ENCODE results near the gene ARHGAP20. TPM values are rescaled to one million over a fixed set of nuclear protein-coding genes. Genes with fewer than 3 reads are reported as not detected.

Gene ARHGAP20
- total RNA-seq, 1 experiment from 2014 or later = not detected

- no peak overlapping the region for H3K4me2 ChIP-seq
- CTCF ChIA-PET = no interaction called here
- no TSS peak for BruUV-seq (replicated peaks)
Observed at GRCh38 chr11:110679323-110679975, 32.8 kb downstream of the ARHGAP20 start.

GRCh38 chr11:110675548-110675947 lies 36.7 kb downstream of the ARHGAP20 start:
- no peak for DNase-seq
- Histone ChIP-seq H4K20me1 (ENCODE audit: insufficient read depth) (no peaks in the 10 kb centered on the region; the same call in 1 of the 2 replicates), H3K36me3 (ENCODE audit: low read depth) (no peaks in the 10 kb centered on the region), H3K4me1 (replicated peaks; ENCODE audit: insufficient read depth) (no peaks in the 10 kb centered on the region), H3K9me3 (ENCODE audit: insufficient read depth, low read depth) (no peaks in the 10 kb centered on the region), H3K79me2 (ENCODE audit: low read depth) (no peaks in the 10 kb centered on the region), H3K4me3 (no peak overlapping the region), H3K9me2 (ENCODE audit: insufficient read depth) (no peaks in the 10 kb centered on the region), H3F3A (ENCODE audit: insufficient read depth, low read depth) (no peaks in the 10 kb centered on the region), H3K4me2 (no peak overlapping the region), H3K27me3 (ENCODE audit: insufficient read depth, low read depth) (no peaks in the 10 kb centered on the region), H3K27ac (no peak overlapping the region), H2AFZ (no peak overlapping the region)
- POLR2A ChIA-PET (ENCODE audit: unreplicated experiment) = no interaction called here
- CTCF ChIA-PET = no interaction called here
- BruUV-seq (replicated peaks) = no TSS peak
- TF ChIP-seq EZH2 (IDR thresholded peaks at IDR 0.05; ENCODE audit: low read depth) (no peak), CTCF (conservative IDR thresholded peaks at IDR 0.05) (no peak)
- intact Hi-C loops (cut with micrococcal nuclease; ENCODE audit: unreplicated experiment) = no loop called here

More at GRCh38 chr11:110679323-110679975, 32.8 kb downstream of the ARHGAP20 start:
- Histone ChIP-seq H3K79me2 (ENCODE audit: low read depth) (no peaks in the 10 kb centered on the region), H2AFZ (no peak overlapping the region), H3K27me3 (ENCODE audit: insufficient read depth, low read depth) (no peaks in the 10 kb centered on the region), H4K20me1 (ENCODE audit: insufficient read depth) (no peaks in the 10 kb centered on the region), H3K4me3 (no peak overlapping the region), H3K27ac (no peak overlapping the region), H3K4me1 (replicated peaks; ENCODE audit: insufficient read depth) (no peaks in the 10 kb centered on the region), H3F3A (ENCODE audit: insufficient read depth, low read depth) (no peaks in the 10 kb centered on the region), H3K9me3 (ENCODE audit: insufficient read depth, low read depth) (no peaks in the 10 kb centered on the region), H3K36me3 (ENCODE audit: low read depth) (no peaks in the 10 kb centered on the region), H3K9me2 (ENCODE audit: insufficient read depth) (no peaks in the 10 kb centered on the region)
- DNase-seq = no peak
- POLR2A ChIA-PET (ENCODE audit: unreplicated experiment) = no interaction called here
- intact Hi-C loops (cut with micrococcal nuclease; ENCODE audit: unreplicated experiment) = no loop called here
- TF ChIP-seq EZH2 (IDR thresholded peaks at IDR 0.05; ENCODE audit: low read depth) (no peak), CTCF (conservative IDR thresholded peaks at IDR 0.05) (no peak)

- Histone ChIP-seq H4K20me1 (ENCODE audit: insufficient read depth) (no peaks in the 10 kb centered on the region), H3F3A (ENCODE audit: insufficient read depth, low read depth) (no peaks in the 10 kb centered on the region), H2AFZ (no peak overlapping the region), H3K4me1 (replicated peaks; ENCODE audit: insufficient read depth) (no peaks in the 10 kb centered on the region), H3K9me3 (ENCODE audit: insufficient read depth, low read depth) (no peaks in the 10 kb centered on the region), H3K36me3 (ENCODE audit: low read depth) (no peaks in the 10 kb centered on the region), H3K4me3 (no peak overlapping the region), H3K27ac (no peak overlapping the region), H3K9me2 (ENCODE audit: insufficient read depth) (no peaks in the 10 kb centered on the region), H3K4me2 (no peak overlapping the region), H3K79me2 (ENCODE audit: low read depth) (no peaks in the 10 kb centered on the region), H3K27me3 (ENCODE audit: insufficient read depth, low read depth) (no peaks in the 10 kb centered on the region)
- intact Hi-C loops (cut with micrococcal nuclease; ENCODE audit: unreplicated experiment) = no loop called here
- TF ChIP-seq CTCF (conservative IDR thresholded peaks at IDR 0.05) = no peak
- no peak for TF ChIP-seq EZH2 (IDR thresholded peaks at IDR 0.05; ENCODE audit: low read depth)
- DNase-seq = no peak
- CTCF ChIA-PET = no interaction called here
- POLR2A ChIA-PET (ENCODE audit: unreplicated experiment) = no interaction called here
- BruUV-seq (replicated peaks) = no TSS peak
Observed at GRCh38 chr11:110665689-110666465, 46.4 kb downstream of the ARHGAP20 start.

Measured in PC-9 (cell line).